Left ventricle myocardium inferior (tissue), 1 donor: ENCODE measurements around the gene TMED9. TPM values are rescaled to one million over a fixed set of nuclear protein-coding genes. Genes with fewer than 3 reads are reported as not detected.

Experiments
- DNase-seq: peaks from one replicate; pipeline ENCODE4 v3.0.0-alpha.2; 2020
- H3K27ac ChIP-seq: fragments of 200-600 bp; replicated peaks from 2 replicates; pipeline ENCODE4 v1.8.0; 2021
- H3K27me3 ChIP-seq: fragments of 200-600 bp; 2 replicates; pipeline ENCODE4 v1.8.0; 2021; ENCODE audit warnings: low read depth
- H3K36me3 ChIP-seq: fragments of 200-600 bp; 2 replicates; pipeline ENCODE4 v1.8.0; 2021
- H3K4me1 ChIP-seq: fragments of 200-600 bp; 2 replicates; pipeline ENCODE4 v1.8.0; 2021
- H3K4me3 ChIP-seq: fragments of 200-600 bp; 2 replicates; pipeline ENCODE4 v1.8.0; 2021; ENCODE audit warnings: mild to moderate bottlenecking, moderate library complexity
- H3K9me3 ChIP-seq: fragments of 200-600 bp; replicated peaks from 2 replicates; pipeline ENCODE4 v1.8.0; 2021
- intact Hi-C: fragments of 100-400 bp; cut with micrococcal nuclease; formaldehyde crosslinking; loops from one replicate; pipeline ENCODE4 v1.11.0; 2022
- total RNA-seq: library from RNA; stranded (reverse); fragmentation: NEBNext Ultra II Directional; extraction: Animal tissue kit (Norgen Biotek cat#: 25700); gene quantifications from one replicate; pipeline ENCODE4 v1.2.1, GENCODE V29; 2021
- TF ChIP-seq, protein P1 (sequence below): fragments of 200-600 bp; IDR thresholded peaks from 2 replicates; pipeline ENCODE4 v1.8.0; 2021; ENCODE audit warnings: antibody characterized with exemption, mild to moderate bottlenecking, borderline replicate concordance
- donor health status: DM: no; HTN: yes; CAD: no; lungs with severe emphysema.

Gene TMED9
- total RNA-seq, 1 donor from 2014 or later, result 68.7 TPM

GRCh38 chr5:177588413-177588909, 3.5 kb upstream of the TMED9 start:
- TF ChIP-seq, protein P1, sequence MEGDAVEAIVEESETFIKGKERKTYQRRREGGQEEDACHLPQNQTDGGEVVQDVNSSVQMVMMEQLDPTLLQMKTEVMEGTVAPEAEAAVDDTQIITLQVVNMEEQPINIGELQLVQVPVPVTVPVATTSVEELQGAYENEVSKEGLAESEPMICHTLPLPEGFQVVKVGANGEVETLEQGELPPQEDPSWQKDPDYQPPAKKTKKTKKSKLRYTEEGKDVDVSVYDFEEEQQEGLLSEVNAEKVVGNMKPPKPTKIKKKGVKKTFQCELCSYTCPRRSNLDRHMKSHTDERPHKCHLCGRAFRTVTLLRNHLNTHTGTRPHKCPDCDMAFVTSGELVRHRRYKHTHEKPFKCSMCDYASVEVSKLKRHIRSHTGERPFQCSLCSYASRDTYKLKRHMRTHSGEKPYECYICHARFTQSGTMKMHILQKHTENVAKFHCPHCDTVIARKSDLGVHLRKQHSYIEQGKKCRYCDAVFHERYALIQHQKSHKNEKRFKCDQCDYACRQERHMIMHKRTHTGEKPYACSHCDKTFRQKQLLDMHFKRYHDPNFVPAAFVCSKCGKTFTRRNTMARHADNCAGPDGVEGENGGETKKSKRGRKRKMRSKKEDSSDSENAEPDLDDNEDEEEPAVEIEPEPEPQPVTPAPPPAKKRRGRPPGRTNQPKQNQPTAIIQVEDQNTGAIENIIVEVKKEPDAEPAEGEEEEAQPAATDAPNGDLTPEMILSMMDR, result no peak
- DNase-seq, result no peak
- Histone ChIP-seq H3K4me3 (no peak overlapping the region), H3K36me3 (peaks cover 3% of the 10 kb centered on the region), H3K27ac (no peak overlapping the region), H3K4me1 (peaks cover 19% of the 10 kb centered on the region), H3K9me3 (no peaks in the 10 kb centered on the region), H3K27me3 (peaks cover 73% of the 10 kb centered on the region)
- intact Hi-C loops, result no loop called here

DNA sequence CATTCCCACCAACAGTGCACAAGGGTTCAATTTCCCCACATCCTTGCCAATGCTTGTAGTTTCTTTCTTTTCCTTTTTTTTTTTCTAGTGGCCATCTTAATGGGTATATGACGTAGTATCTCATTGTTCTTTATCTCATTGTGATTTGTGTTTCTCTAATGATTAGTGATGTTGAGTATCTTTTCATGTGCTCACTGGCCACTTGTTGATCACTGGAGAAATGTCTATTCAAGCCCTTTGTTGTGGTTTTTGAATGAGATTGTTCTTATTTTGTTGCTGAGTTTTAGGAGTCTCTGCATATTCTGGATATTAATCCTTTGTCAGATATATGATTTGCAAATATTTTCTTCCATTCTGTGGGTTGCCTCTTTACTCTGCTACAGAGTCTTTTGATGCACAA, 1.6 kb upstream of the TMED9 start:
- Histone ChIP-seq H3K4me3 (no peak overlapping the region), H3K36me3 (peaks cover 22% of the 10 kb centered on the region), H3K4me1 (peaks cover 22% of the 10 kb centered on the region), H3K9me3 (no peaks in the 10 kb centered on the region), H3K27me3 (peaks cover 54% of the 10 kb centered on the region), H3K27ac (no peak overlapping the region)
- no peak for DNase-seq
- TF ChIP-seq, protein P1, result no peak
- intact Hi-C loops, result no loop called here

DNA sequence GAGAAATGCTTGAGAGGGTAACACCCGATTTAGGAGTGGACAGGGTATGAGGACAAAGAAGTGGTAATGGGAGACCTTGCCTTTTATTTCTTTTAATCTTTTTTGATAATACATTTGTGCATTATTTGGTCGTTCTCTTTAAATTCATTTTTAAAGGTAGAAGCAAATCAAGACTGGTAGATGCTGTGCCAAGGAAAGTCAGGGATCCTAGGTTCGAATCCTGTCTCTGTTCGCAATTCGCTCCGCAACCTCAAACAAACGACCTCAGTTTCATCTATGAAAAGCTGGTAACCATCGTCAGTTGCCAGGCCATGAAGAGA, 353 bp upstream of the TMED9 start:
- H3K36me3 ChIP-seq, result peaks cover 35% of the 10 kb centered on the region
- peak overlapping the region; percentile 83 for H3K27ac ChIP-seq
- intact Hi-C loops, result no loop called here
- no peaks in the 10 kb centered on the region for H3K9me3 ChIP-seq
- no peak for DNase-seq
- TF ChIP-seq, protein P1, result no peak
- H3K4me1 ChIP-seq, result peaks cover 22% of the 10 kb centered on the region
- peak overlapping the region; percentile 98 for H3K4me3 ChIP-seq
- H3K27me3 ChIP-seq, result peaks cover 44% of the 10 kb centered on the region

GRCh38 chr5:177592905-177593304, 902 bp downstream of the TMED9 start:
- no peak overlapping the region for H3K27ac ChIP-seq
- H3K4me3 ChIP-seq, result peak overlapping the region; percentile 98
- no peaks in the 10 kb centered on the region for H3K9me3 ChIP-seq
- intact Hi-C loops, result no loop called here
- H3K4me1 ChIP-seq, result peaks cover 22% of the 10 kb centered on the region
- DNase-seq, result no peak
- peaks cover 32% of the 10 kb centered on the region for H3K27me3 ChIP-seq
- peaks cover 36% of the 10 kb centered on the region for H3K36me3 ChIP-seq
- TF ChIP-seq, protein P1, result no peak

DNA sequence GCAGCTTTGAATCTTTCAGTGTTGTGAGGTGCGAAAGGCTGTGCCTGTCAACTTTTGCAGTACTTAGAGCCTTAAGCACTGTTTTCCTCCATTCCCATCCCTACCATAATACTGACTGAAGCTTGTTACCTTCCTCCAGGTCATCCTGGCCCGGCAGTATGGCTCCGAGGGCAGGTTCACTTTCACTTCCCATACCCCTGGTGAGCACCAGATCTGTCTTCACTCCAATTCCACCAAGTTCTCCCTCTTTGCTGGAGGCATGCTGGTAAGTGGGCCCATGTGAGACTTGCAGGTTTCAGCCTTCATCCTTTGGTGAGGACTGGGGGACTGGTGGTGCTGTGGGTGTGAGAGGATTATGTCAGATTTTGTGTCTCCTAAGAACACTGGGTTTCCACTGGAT, 1.5 kb downstream of the TMED9 start:
- no peak for DNase-seq
- intact Hi-C loops, result no loop called here
- H3K4me3 ChIP-seq, result peak overlapping the region; percentile 98
- H3K9me3 ChIP-seq, result no peaks in the 10 kb centered on the region
- peaks cover 26% of the 10 kb centered on the region for H3K27me3 ChIP-seq
- H3K4me1 ChIP-seq, result peaks cover 22% of the 10 kb centered on the region
- no peak overlapping the region for H3K27ac ChIP-seq
- TF ChIP-seq, protein P1, result no peak
- peaks cover 36% of the 10 kb centered on the region for H3K36me3 ChIP-seq
